GM21825 (cell line): Measurements from ENCODE around the gene C18orf32.
"Not testable (repeated sequence)": the region's sequence is repeated elsewhere in the genome, so short reads cannot be mapped to it uniquely, and the experiment has no call there.

Experiments used
- ATAC-seq: cut with Tn5 transposase; IDR thresholded peaks from one replicate; pipeline ENCODE4 v1.9.1; 2021; ENCODE audit warnings: mild to moderate bottlenecking, moderate library complexity; ENCODE audit not compliant: unreplicated experiment

C18orf32 gene

GRCh38 chr18:49503931-49504330 lies 16.9 kb upstream of the C18orf32 start:
- ATAC-seq = no peak

DNA sequence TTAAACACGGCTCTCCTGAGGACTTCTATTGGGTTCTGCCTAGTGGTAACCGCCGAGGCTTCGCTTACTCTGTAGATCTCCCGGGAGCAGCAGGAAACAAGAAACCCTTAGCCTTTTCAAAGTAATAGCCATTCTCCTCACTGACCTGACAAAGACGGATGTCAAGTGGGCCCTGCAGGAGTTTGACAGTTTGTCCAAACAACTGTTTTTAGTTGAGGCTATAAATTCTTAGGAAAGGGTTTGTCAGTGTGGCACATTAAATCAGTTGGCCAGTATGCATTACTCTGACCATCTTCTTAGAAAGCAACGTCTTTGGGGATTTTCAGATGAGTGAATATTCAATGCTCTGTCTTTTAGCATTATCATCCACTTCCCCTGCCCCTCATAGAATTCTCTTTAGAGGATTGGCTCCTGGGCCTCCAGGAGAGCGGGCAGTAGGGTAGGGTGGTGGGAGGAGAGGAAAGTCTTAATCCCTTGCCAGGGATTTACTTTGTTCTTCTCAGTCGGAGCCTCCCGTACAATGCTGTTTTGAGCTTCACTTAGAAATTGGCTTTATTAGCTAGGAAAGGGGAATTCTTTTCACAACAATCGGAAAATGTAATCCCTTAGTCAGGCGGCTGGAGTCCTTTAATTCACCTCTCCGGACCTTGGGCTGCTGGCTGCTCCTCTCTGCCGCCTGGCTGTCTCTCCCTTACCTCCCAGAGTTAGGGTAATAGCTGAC lies 13.3 kb upstream of the C18orf32 start:
- no peak for ATAC-seq

GRCh38 chr18:49499046-49499637 lies 12.1 kb upstream of the C18orf32 start:
- no peak for ATAC-seq

- ATAC-seq = no peak
Observed at GRCh38 chr18:49495480-49495879, 8.4 kb upstream of the C18orf32 start.

GRCh38 chr18:49495076-49495475 lies 8.0 kb upstream of the C18orf32 start:
- ATAC-seq = no peak

- ATAC-seq = no peak
Observed at GRCh38 chr18:49494660-49495059, 7.6 kb upstream of the C18orf32 start.

DNA sequence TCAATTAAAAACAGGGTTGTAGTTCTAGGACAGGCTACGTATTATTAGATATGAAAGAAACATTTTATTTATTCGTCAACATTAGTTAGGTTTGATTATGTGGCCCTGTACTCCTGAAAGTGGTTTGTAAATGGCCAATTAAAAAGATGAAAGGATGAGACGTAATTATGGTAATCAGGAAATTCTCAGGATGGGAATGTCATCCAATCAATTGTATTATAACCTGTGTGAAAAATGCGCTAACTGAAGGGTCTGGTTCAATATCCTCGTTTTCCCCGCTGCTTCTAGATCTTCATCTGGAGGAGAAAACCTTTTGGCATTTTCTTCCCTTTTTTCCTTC lies 5.6 kb upstream of the C18orf32 start:
- no peak for ATAC-seq

GRCh38 chr18:49491857-49492693 lies 5.0 kb upstream of the C18orf32 start, which contains the start of gene RPL17:
TSS of gene RPL17 (minus strand) at chr18:49492465.
- ATAC-seq = peak; percentile 73

DNA sequence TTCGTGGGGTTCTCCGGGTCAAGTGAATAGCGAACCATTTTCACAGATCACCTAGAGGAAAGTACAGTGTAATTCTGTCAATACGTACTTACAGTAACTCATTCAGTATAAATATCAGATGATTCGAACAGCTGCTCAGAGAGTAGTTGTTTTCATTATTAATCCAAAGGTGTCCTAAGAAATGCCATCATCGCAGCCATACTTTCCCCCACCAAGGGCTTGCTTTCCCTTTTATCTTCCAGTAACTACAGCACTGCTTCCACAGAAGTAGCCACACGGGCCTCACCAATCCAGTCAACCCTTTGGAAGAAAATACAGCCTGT lies 4.5 kb upstream of the C18orf32 start:
- ATAC-seq = no peak

DNA sequence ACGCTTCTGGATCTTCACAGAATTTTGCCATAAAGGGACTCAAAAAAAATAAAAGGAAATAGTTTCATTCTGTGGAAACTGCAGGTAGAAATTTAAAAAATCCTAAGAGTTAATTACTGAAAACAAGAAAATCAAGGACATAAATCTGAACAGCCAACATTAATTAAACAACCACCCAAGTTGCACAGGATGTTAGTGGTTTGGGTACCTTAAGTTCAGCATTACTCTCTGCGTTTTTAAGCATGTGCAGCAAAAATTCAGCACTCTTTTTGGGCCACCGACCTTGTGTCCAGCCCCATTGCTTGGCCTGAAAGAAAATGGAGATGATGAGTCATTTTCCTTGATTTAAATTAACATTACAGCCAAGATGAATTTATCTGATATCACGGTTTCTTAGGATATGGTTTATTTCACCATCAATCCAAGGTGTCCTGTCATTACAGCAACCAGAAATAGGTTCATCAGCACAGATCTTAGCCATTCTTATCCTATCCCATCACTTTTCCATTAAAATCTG lies 3.3 kb upstream of the C18orf32 start:
- no peak for ATAC-seq

GRCh38 chr18:49487711-49488310 lies 777 bp upstream of the C18orf32 start:
- no peak for ATAC-seq

DNA sequence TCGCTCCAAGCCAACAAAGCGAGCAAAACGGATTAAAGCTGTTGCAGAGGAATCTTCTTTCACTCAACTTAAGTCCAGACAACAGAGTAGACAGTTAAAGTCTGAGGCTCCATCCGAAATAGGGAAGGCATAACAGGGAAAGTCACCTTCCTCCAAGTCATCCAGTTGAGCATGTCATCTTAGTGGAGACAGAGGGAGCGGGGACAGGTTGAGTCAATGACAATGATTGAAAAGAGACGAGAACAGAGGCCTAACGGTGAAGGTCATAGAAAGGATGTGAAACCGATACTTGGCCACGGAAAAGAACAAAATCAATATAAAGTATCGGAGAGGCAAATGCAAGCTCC lies 455 bp downstream of the C18orf32 start:
- no peak for ATAC-seq

DNA sequence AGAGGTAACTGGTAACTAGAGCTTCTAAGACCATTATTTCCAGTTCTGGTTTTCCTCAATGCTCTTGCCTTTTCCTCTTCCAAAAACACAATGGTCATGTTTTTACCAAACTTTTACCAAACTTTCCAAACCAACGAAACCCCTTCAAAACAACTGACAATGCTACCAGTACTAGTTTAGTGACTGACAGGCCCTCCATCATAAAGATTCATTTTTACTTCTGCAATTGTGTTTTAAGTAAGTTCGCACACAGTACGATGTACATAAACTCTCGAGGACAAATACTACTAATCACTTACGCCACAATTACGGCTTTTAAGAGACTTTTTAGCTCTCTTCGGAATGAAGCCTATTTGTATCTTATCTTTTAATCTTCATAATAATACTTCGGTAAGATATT lies 900 bp downstream of the C18orf32 start:
- no peak for ATAC-seq

- no peak for ATAC-seq
Observed at GRCh38 chr18:49483198-49483597, 3.8 kb downstream of the C18orf32 start.

DNA sequence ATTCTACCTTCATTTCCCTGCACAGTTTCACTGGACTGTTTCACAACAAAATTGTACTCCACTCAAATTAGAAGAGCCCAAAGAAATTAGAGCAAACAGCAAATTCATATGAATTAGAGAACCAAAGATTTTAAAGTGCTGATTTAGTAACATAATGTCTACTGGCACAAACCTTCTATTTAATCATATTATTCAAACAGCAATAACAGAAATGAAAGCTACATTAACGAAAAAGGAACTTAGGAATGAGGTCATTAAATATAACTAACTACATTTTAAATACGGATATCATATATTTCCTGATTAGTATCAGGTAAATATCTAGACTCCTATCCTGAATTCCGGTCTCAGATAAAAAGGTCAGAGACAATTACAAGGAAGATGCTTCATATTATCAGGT lies 5.1 kb downstream of the C18orf32 start:
- no peak for ATAC-seq

DNA sequence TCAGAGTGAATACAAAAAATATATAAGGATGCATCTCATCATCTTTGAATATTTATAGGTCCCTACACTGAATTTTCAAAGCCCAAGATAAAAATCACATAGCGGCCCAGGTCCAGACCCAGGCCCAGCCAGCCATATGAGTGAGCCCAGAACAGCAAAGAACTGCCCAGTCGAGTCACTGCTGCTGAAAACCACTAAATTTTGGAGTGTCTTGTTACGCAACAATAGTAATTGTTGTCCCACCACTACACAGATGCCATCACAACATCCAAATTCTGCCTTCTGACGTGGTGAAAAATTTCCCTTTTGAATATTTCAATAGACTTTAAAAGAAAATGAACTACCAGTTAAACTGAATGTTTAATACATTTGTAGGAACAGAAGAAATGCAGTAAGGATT lies 5.7 kb downstream of the C18orf32 start:
- no peak for ATAC-seq

GRCh38 chr18:49479381-49480137 lies 7.5 kb downstream of the C18orf32 start:
- ATAC-seq = no peak

DNA sequence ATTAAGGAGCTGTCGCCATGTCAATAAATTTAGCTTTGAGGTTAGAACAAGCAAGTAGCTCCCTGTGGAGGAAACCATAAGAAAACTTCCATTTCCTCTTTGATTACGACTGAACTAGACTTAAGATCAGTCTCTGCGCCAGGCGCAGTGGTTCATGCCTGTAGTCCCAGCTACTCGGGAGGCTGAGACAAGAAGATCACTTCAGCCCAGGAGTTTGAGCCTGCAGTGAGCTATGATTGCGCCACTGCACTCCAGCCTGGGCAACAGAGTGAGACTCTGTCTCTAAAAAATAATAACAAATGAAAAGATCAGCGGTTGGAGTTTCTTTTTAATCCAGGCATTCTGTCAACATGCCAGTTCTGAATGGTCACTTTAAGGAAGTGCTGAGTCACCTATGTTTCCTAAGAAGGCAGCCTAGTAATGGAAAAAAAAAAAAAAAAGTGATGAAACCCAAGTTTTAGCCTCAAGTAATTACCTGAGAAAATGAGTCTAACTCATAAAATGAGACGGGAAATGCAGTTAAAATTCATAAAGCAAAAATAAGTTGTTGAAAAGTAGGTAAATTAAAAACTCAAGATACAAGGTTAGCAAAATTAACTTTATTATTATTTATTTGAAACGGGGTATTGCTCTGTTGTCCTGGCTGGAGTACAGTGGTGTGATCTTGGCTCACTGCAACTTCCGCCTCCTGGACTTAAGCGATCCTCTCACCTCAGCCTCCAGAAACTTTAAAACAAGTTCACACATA lies 10.2 kb downstream of the C18orf32 start:
- no peak for ATAC-seq

GRCh38 chr18:49474935-49475334 lies 12.1 kb downstream of the C18orf32 start:
- ATAC-seq = not testable (repeated sequence)

- ATAC-seq = no peak
Observed at GRCh38 chr18:49473721-49474120, 13.3 kb downstream of the C18orf32 start.
